ENCODE results near the gene TMEM132D. TPM values are rescaled to one million over a fixed set of nuclear protein-coding genes. Genes with fewer than 3 reads are reported as not detected.

TMEM132D gene
- total RNA-seq, 1 donor from 2014 or later, result not detected

GRCh38 chr12:129523621-129524020 lies 380.2 kb downstream of the TMEM132D start:
- DNase-seq (ENCODE audit: extremely low spot score in 2 of 2), result no peak
- Histone ChIP-seq H3K4me3 (no peak overlapping the region), H3K9me3 (no peaks in the 10 kb centered on the region), H3K36me3 (no peaks in the 10 kb centered on the region), H3K27ac (no peak overlapping the region), H3K27me3 (no peaks in the 10 kb centered on the region), H3K4me1 (no peaks in the 10 kb centered on the region)
- intact Hi-C loops (cut with DNase I), result no loop called here
- TF ChIP-seq POLR2AphosphoS5 (IDR thresholded peaks at IDR 0.05; ENCODE audit: insufficient read depth in 1 of 2, low read depth in 1 of 2) (no peak), POLR2A (IDR thresholded peaks at IDR 0.05) (no peak)
- TF ChIP-seq, protein P1, sequence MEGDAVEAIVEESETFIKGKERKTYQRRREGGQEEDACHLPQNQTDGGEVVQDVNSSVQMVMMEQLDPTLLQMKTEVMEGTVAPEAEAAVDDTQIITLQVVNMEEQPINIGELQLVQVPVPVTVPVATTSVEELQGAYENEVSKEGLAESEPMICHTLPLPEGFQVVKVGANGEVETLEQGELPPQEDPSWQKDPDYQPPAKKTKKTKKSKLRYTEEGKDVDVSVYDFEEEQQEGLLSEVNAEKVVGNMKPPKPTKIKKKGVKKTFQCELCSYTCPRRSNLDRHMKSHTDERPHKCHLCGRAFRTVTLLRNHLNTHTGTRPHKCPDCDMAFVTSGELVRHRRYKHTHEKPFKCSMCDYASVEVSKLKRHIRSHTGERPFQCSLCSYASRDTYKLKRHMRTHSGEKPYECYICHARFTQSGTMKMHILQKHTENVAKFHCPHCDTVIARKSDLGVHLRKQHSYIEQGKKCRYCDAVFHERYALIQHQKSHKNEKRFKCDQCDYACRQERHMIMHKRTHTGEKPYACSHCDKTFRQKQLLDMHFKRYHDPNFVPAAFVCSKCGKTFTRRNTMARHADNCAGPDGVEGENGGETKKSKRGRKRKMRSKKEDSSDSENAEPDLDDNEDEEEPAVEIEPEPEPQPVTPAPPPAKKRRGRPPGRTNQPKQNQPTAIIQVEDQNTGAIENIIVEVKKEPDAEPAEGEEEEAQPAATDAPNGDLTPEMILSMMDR (IDR thresholded peaks at IDR 0.05), result no peak

DNA sequence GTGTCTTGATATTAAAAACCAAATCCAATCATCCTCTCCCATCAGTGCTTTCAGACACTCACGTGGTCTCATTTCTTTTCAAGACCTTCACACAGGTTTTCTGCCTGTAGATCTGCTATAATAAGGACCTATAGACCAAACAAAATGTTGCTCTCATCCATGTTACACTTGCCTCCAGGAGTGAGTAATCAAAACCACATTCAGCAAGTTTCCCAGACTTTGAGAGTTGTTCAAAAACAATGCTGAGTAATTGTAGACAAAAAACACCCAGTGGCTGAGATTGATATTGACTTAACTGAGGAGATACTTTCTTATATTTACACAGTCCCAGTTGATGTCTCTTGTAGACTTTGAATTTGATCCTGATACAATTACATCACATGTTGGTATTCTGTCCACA lies 383.1 kb downstream of the TMEM132D start:
- intact Hi-C loops (cut with DNase I), result no loop called here
- no peak overlapping the region for H3K27ac ChIP-seq
- H3K9me3 ChIP-seq, result no peaks in the 10 kb centered on the region

DNA sequence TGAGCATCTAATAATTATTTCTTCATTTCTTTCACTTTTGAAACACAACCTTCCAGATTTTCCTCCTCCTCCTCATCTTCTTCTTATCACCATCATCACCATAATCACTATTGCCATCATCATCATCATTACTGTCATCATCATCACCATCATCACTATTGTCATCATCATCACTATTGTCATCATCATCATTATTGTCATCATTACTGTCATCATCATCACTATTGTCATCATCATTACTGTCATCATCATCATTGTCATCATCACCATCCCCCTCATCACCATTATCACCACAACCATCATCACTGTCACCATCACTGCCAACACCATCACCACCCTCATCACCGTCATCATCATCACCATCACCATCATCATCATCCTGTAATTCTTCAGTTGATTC lies 400.0 kb downstream of the TMEM132D start:
- no peak for DNase-seq (ENCODE audit: extremely low spot score in 2 of 2)
- H3K27ac ChIP-seq, result no peak overlapping the region
- H3K9me3 ChIP-seq, result no peaks in the 10 kb centered on the region
- H3K27me3 ChIP-seq, result no peaks in the 10 kb centered on the region
- intact Hi-C loops (cut with DNase I), result no loop called here
- H3K36me3 ChIP-seq, result no peaks in the 10 kb centered on the region
- no peak overlapping the region for H3K4me3 ChIP-seq
- TF ChIP-seq POLR2AphosphoS5 (IDR thresholded peaks at IDR 0.05; ENCODE audit: insufficient read depth in 1 of 2, low read depth in 1 of 2), result no peak
- no peak for TF ChIP-seq POLR2A (IDR thresholded peaks at IDR 0.05)
- TF ChIP-seq, protein P1 (IDR thresholded peaks at IDR 0.05), result no peak
- H3K4me1 ChIP-seq, result no peaks in the 10 kb centered on the region

More for the DNA sequence above, 383.1 kb downstream of the TMEM132D start:
- no peaks in the 10 kb centered on the region for H3K4me1 ChIP-seq
- DNase-seq (ENCODE audit: extremely low spot score in 2 of 2), result no peak
- no peak overlapping the region for H3K4me3 ChIP-seq
- TF ChIP-seq, protein P1 (IDR thresholded peaks at IDR 0.05), result no peak
- TF ChIP-seq POLR2AphosphoS5 (IDR thresholded peaks at IDR 0.05; ENCODE audit: insufficient read depth in 1 of 2, low read depth in 1 of 2) (no peak), POLR2A (IDR thresholded peaks at IDR 0.05) (no peak)
- no peaks in the 10 kb centered on the region for H3K36me3 ChIP-seq
- no peaks in the 10 kb centered on the region for H3K27me3 ChIP-seq

DNA sequence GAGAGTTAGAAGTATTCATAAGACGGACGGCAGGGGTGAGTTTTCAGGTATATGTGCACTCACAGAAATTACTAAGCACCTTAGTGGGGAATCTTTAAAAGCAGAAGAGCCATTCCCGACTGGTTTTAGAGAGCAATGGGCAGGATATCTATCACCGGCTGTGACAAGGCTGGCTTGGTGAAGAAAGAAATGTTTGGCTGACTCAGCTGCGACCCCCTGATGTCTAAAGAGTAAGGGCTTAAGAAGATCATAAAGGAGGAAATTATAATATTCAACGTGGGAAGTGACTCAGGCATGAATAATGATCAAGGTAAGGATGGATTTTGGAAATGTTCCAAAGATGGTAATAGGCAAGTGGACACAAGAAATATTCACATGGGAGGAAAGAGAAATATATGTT lies 407.6 kb downstream of the TMEM132D start:
- Histone ChIP-seq H3K36me3 (no peaks in the 10 kb centered on the region), H3K4me3 (no peak overlapping the region), H3K27ac (no peak overlapping the region), H3K9me3 (no peaks in the 10 kb centered on the region), H3K4me1 (no peaks in the 10 kb centered on the region), H3K27me3 (no peaks in the 10 kb centered on the region)
- DNase-seq (ENCODE audit: extremely low spot score in 2 of 2), result no peak
- intact Hi-C loops (cut with DNase I), result no loop called here
- TF ChIP-seq POLR2AphosphoS5 (IDR thresholded peaks at IDR 0.05; ENCODE audit: insufficient read depth in 1 of 2, low read depth in 1 of 2) (no peak), POLR2A (IDR thresholded peaks at IDR 0.05) (no peak)
- TF ChIP-seq, protein P1 (IDR thresholded peaks at IDR 0.05), result no peak

DNA sequence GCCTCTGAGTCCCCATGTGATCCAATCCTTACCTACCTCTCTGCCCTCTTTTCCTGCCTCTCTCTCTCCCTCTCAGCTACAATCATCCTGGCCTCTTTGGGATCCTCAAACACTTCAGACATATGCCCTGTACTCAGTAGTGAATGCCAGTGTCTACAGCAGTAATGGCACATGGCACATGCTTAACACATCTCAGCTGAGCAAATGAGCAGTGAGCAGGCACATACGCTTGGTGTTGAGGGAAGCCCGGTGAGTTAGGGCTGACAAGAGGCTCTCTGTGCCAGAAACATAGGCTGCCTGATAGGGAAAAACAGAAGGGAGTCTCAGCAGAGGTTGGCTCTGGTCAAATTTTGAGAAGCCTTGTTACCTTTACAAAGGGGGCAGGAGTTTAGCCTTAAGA lies 409.1 kb downstream of the TMEM132D start:
- DNase-seq (ENCODE audit: extremely low spot score in 2 of 2), result no peak
- Histone ChIP-seq H3K9me3 (no peaks in the 10 kb centered on the region), H3K4me1 (no peaks in the 10 kb centered on the region), H3K36me3 (no peaks in the 10 kb centered on the region), H3K27me3 (no peaks in the 10 kb centered on the region), H3K27ac (no peak overlapping the region), H3K4me3 (no peak overlapping the region)
- no peak for TF ChIP-seq POLR2AphosphoS5 (IDR thresholded peaks at IDR 0.05; ENCODE audit: insufficient read depth in 1 of 2, low read depth in 1 of 2)
- no peak for TF ChIP-seq POLR2A (IDR thresholded peaks at IDR 0.05)
- TF ChIP-seq, protein P1 (IDR thresholded peaks at IDR 0.05), result no peak
- intact Hi-C loops (cut with DNase I), result no loop called here

Data from vagina (tissue), 2 donors.